Measurements from ENCODE around the gene RBM24.

GRCh38 chr6:17298257-17298656 is 17.1 kb downstream of the RBM24 start:
- TF ChIP-seq CTCF (conservative IDR thresholded peaks at IDR 0.05; ENCODE audit: low read depth, low read length) (no peak), POLR2A (IDR thresholded peaks at IDR 0.05; ENCODE audit: low read depth, low read length) (no peak), MAFK (IDR thresholded peaks at IDR 0.05; ENCODE audit: low read depth, low read length) (no peak), USF2 (IDR thresholded peaks at IDR 0.05; ENCODE audit: low read depth, low read length) (no peak), CHD1 (IDR thresholded peaks at IDR 0.05; ENCODE audit: low read depth, low read length) (no peak), RFX5 (IDR thresholded peaks at IDR 0.05; ENCODE audit: low read depth, low read length) (no peak), SMC3 (IDR thresholded peaks at IDR 0.05; ENCODE audit: low read depth, low read length) (no peak), RAD21 (IDR thresholded peaks at IDR 0.05; ENCODE audit: low read length) (no peak), RCOR1 (IDR thresholded peaks at IDR 0.05; ENCODE audit: insufficient replicate concordance, low read length) (no peak), CEBPB (IDR thresholded peaks at IDR 0.05; ENCODE audit: low read depth, low read length) (no peak)
